Measurements from ENCODE around the gene RPGRIP1L.

Gene RPGRIP1L

GRCh38 chr16:53580038-53580802 lies 123.4 kb downstream of the RPGRIP1L start:
- TF ChIP-seq GATA2 (IDR thresholded peaks at IDR 0.05; ENCODE audit: low read depth, low read length), result no peak
- TF ChIP-seq GATA3 (IDR thresholded peaks at IDR 0.05; ENCODE audit: low read depth, low read length), result no peak

- TF ChIP-seq GATA2 (IDR thresholded peaks at IDR 0.05; ENCODE audit: low read depth, low read length) (no peak), GATA3 (IDR thresholded peaks at IDR 0.05; ENCODE audit: low read depth, low read length) (no peak)
These were observed 126.8 kb downstream of the RPGRIP1L start for GRCh38 chr16:53576904-53577303.

- TF ChIP-seq GATA2 (IDR thresholded peaks at IDR 0.05; ENCODE audit: low read depth, low read length) (no peak), GATA3 (IDR thresholded peaks at IDR 0.05; ENCODE audit: low read depth, low read length) (no peak)
These were observed 127.4 kb downstream of the RPGRIP1L start for GRCh38 chr16:53576210-53576609.

GRCh38 chr16:53571763-53572162 lies 131.9 kb downstream of the RPGRIP1L start:
- TF ChIP-seq GATA3 (IDR thresholded peaks at IDR 0.05; ENCODE audit: low read depth, low read length), result no peak
- no peak for TF ChIP-seq GATA2 (IDR thresholded peaks at IDR 0.05; ENCODE audit: low read depth, low read length)

- no peak for TF ChIP-seq GATA2 (IDR thresholded peaks at IDR 0.05; ENCODE audit: low read depth, low read length)
These were observed 137.0 kb downstream of the RPGRIP1L start for GRCh38 chr16:53566552-53567245.

GRCh38 chr16:53565296-53565863 lies 138.3 kb downstream of the RPGRIP1L start:
- TF ChIP-seq GATA2 (IDR thresholded peaks at IDR 0.05; ENCODE audit: low read depth, low read length), result no peak
- TF ChIP-seq GATA3 (IDR thresholded peaks at IDR 0.05; ENCODE audit: low read depth, low read length), result no peak

GRCh38 chr16:53563426-53563825 lies 140.2 kb downstream of the RPGRIP1L start:
- TF ChIP-seq GATA2 (IDR thresholded peaks at IDR 0.05; ENCODE audit: low read depth, low read length), result no peak

GRCh38 chr16:53561101-53561888 lies 142.4 kb downstream of the RPGRIP1L start:
- TF ChIP-seq GATA2 (IDR thresholded peaks at IDR 0.05; ENCODE audit: low read depth, low read length) (no peak), GATA3 (IDR thresholded peaks at IDR 0.05; ENCODE audit: low read depth, low read length) (no peak)

- no peak for TF ChIP-seq GATA2 (IDR thresholded peaks at IDR 0.05; ENCODE audit: low read depth, low read length)
- no peak for TF ChIP-seq GATA3 (IDR thresholded peaks at IDR 0.05; ENCODE audit: low read depth, low read length)
These were observed 144.2 kb downstream of the RPGRIP1L start for GRCh38 chr16:53559270-53559951.

GRCh38 chr16:53558710-53559109 lies 144.9 kb downstream of the RPGRIP1L start:
- TF ChIP-seq GATA2 (IDR thresholded peaks at IDR 0.05; ENCODE audit: low read depth, low read length) (no peak), GATA3 (IDR thresholded peaks at IDR 0.05; ENCODE audit: low read depth, low read length) (no peak)

- TF ChIP-seq GATA3 (IDR thresholded peaks at IDR 0.05; ENCODE audit: low read depth, low read length) (no peak), GATA2 (IDR thresholded peaks at IDR 0.05; ENCODE audit: low read depth, low read length) (no peak)
These were observed 147.1 kb downstream of the RPGRIP1L start for GRCh38 chr16:53556521-53556920.

- TF ChIP-seq GATA3 (IDR thresholded peaks at IDR 0.05; ENCODE audit: low read depth, low read length) (no peak), GATA2 (IDR thresholded peaks at IDR 0.05; ENCODE audit: low read depth, low read length) (no peak)
These were observed 153.5 kb downstream of the RPGRIP1L start for GRCh38 chr16:53549970-53550690.
